ENCODE data around the gene INTS13. TPM values are rescaled to one million over a fixed set of nuclear protein-coding genes. Genes with fewer than 3 reads are reported as not detected.

Gene INTS13
- total and polyA plus RNA-seq, 2 of the 8 experiments (the other 6 are each of a cell fraction or from before 2014, with no cell fraction given) = 20.5 to 58.2 TPM

DNA sequence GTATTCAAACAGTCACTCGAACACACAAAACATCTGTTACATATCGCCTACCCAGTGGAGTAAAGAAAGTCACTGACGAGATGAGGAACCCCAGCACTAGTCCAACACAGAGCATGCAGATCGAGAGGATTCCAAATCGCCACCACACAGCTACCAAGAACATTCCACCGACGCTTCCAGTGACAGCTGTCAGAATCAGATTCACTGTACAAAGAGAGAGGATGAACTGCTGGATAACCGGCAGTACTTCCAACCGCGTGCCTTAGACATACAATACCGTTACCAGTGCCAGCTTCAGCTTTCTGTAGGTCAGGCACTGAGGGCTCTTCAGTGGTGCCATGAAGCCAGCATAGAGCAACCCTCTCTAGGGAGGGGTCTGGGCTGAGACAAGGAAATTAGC lies 42.0 kb upstream of the INTS13 start:
- H3K4me2 ChIP-seq (ENCODE audit: insufficient read depth in 1 of 2, low read depth in 2 of 2, low read length in 2 of 2) = no peak overlapping the region
- H3K4me3 ChIP-seq (ENCODE audit: extremely low read depth in 1 of 4, insufficient read depth in 2 of 4, low read depth in 3 of 4, low read length in 4 of 4) = no peak overlapping the region
- POLR2A ChIA-PET (ENCODE audit: partially characterized antibody) = interaction anchor here (1.0 kb wide), 1 partner anchor 16 kb away, joined by 3 read pairs; no protein-coding TSS in a partner anchor
- H2BK12ac ChIP-seq (ENCODE audit: low read depth, low read length) = no peak overlapping the region
- H4K91ac ChIP-seq (replicated peaks; ENCODE audit: insufficient read length, low read length) = no peak overlapping the region
- no peak overlapping the region for H3K56ac ChIP-seq (replicated peaks; ENCODE audit: insufficient read length, low read depth, low read length)
- WGBS, 2 experiments (ENCODE audit: extremely low coverage in 1 of 2, insufficient coverage in 1 of 2, insufficient read length in 1 of 2, insufficient replicate concordance in 2 of 2, low coverage in 1 of 2, low lambda C conversion rate in 2 of 2, missing lambda C conversion rate in 1 of 2) = 93% methylated on average over 11 of the region's 11 CpGs; no CpG with 5 or more reads in 1 of the 2 experiments
- H4K5ac ChIP-seq (ENCODE audit: insufficient read length, low read depth, low read length) = no peak overlapping the region
- no peaks in the 10 kb centered on the region for H3K9me3 ChIP-seq (ENCODE audit: insufficient read depth in 2 of 2, low read depth in 1 of 2, low read length in 1 of 2)
- H2BK15ac ChIP-seq (ENCODE audit: low read length) = no peak overlapping the region
- H3K18ac ChIP-seq (ENCODE audit: extremely low read depth, low read length) = no peak overlapping the region
- no peak overlapping the region for H3K23ac ChIP-seq (ENCODE audit: insufficient read length)
- no peak overlapping the region for H2BK5ac ChIP-seq (ENCODE audit: low read depth, low read length)
- no peaks in the 10 kb centered on the region for H3K23me2 ChIP-seq (ENCODE audit: low read depth, low read length)
- no peaks in the 10 kb centered on the region for H4K20me1 ChIP-seq (replicated peaks in 1 of 2; ENCODE audit: control insufficient read depth in 1 of 2, insufficient read depth in 2 of 2, low read length in 2 of 2)
- H3K36me3 ChIP-seq (ENCODE audit: control insufficient read depth in 2 of 4, insufficient read depth in 4 of 4, low read length in 3 of 4) = peaks cover 2 to 20% (median 10%) of the 10 kb centered on the region in 4 experiments; a peak in 6 of 8 replicates
- DNase-seq (ENCODE audit: low read depth in 1 of 2, low spot score in 2 of 2) (no peak), FAIRE-seq (no peak)
- H2BK20ac ChIP-seq (ENCODE audit: low read length) = no peak overlapping the region
- no peak for TF ChIP-seq SRF (IDR thresholded peaks at IDR 0.05; ENCODE audit: low read depth, low read length)
- no peak for TF ChIP-seq TCF12 (IDR thresholded peaks at IDR 0.05; ENCODE audit: low read depth, low read length)
- TF ChIP-seq, protein P1, sequence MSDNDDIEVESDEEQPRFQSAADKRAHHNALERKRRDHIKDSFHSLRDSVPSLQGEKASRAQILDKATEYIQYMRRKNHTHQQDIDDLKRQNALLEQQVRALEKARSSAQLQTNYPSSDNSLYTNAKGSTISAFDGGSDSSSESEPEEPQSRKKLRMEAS (IDR thresholded peaks at IDR 0.05) = no peak
- TF ChIP-seq FOSL1 (IDR thresholded peaks at IDR 0.05; ENCODE audit: insufficient read depth, low read depth, low read length) = no peak
- no peak for TF ChIP-seq ASH2L (IDR thresholded peaks at IDR 0.05; ENCODE audit: low read length)
- no peak for TF ChIP-seq SP2 (IDR thresholded peaks at IDR 0.05; ENCODE audit: low read length)
- TF ChIP-seq SP1 (IDR thresholded peaks at IDR 0.05; ENCODE audit: low read depth, low read length) = no peak
- TF ChIP-seq SUZ12 (IDR thresholded peaks at IDR 0.05; ENCODE audit: low read length) = no peak
- no peak for TF ChIP-seq SIX5 (IDR thresholded peaks at IDR 0.05; ENCODE audit: low read depth, low read length)
- TF ChIP-seq TBP (IDR thresholded peaks at IDR 0.05; ENCODE audit: low read depth, low read length) = no peak
- TF ChIP-seq CHD2 (IDR thresholded peaks at IDR 0.05; ENCODE audit: low read length) = no peak
- TF ChIP-seq MAFK (IDR thresholded peaks at IDR 0.05; ENCODE audit: low read depth, low read length) = no peak
- TF ChIP-seq POLR2AphosphoS5 (IDR thresholded peaks at IDR 0.05; ENCODE audit: low read depth, low read length) = no peak
- no peak overlapping the region for H3K9ac ChIP-seq (replicated peaks in 1 of 4; ENCODE audit: extremely low read depth in 1 of 4, low read depth in 3 of 4, low read length in 3 of 4)
- no peaks in the 10 kb centered on the region for H3K27me3 ChIP-seq (replicated peaks in 1 of 4; ENCODE audit: control insufficient read depth in 3 of 4, extremely low read depth in 1 of 4, insufficient read depth in 3 of 4, low read length in 3 of 4)
- no peak overlapping the region for H2AFZ ChIP-seq (ENCODE audit: low read length)
- no peak overlapping the region for H2AK5ac ChIP-seq (ENCODE audit: low read depth, low read length)
- CTCF ChIA-PET (ENCODE audit: partially characterized antibody) = interaction anchor here (0.7 kb wide), 1 partner anchor 19 kb away, joined by 3 read pairs; no protein-coding TSS in a partner anchor
- H3K79me2 ChIP-seq (ENCODE audit: control insufficient read depth in 1 of 2, insufficient read depth in 2 of 2, low read length in 2 of 2) = no peaks in the 10 kb centered on the region
- H3K79me1 ChIP-seq (ENCODE audit: low read depth, low read length) = no peaks in the 10 kb centered on the region
- no peaks in the 10 kb centered on the region for H3K4me1 ChIP-seq (replicated peaks in 1 of 4; ENCODE audit: control insufficient read depth in 3 of 4, insufficient read depth in 4 of 4, low read length in 3 of 4)
- H3K27ac ChIP-seq (ENCODE audit: low read depth, low read length) = no peak overlapping the region
- H3K4ac ChIP-seq (replicated peaks; ENCODE audit: insufficient read length, low read depth, low read length) = no peak overlapping the region
- H4K8ac ChIP-seq (ENCODE audit: extremely low read depth, insufficient read depth, low read length) = no peak overlapping the region
- no peak overlapping the region for H2BK120ac ChIP-seq (replicated peaks; ENCODE audit: low read depth, low read length)
- no peak overlapping the region for H3K14ac ChIP-seq (ENCODE audit: insufficient read length)
